Measurements from ENCODE around the gene EPM2A.
A peak's percentile ranks its signal among the peaks of the same experiment; 100 is the strongest.

DNA sequence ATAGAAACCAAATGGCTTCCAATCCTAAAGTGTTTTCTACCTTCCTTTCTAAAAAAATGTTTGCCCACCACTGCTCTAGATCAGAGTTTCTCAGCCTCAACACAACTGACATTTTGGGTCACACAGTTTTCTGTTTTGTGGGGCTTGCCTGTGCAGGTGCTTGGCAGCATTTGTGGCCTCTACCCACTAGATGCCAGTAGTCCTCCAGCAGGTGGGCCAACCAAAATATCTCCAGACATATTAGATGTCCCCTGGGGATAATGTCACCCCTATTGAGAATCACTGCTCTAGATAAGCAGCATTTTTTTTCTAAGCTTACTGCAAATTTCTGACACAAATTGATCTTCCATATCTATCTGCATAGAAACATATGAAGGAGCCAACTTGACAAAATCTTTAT, 26.3 kb upstream of the EPM2A start:
- no peak for TF ChIP-seq EZH2phosphoT487 (conservative IDR thresholded peaks at IDR 0.05; ENCODE audit: low read length)
- TF ChIP-seq, protein P1, sequence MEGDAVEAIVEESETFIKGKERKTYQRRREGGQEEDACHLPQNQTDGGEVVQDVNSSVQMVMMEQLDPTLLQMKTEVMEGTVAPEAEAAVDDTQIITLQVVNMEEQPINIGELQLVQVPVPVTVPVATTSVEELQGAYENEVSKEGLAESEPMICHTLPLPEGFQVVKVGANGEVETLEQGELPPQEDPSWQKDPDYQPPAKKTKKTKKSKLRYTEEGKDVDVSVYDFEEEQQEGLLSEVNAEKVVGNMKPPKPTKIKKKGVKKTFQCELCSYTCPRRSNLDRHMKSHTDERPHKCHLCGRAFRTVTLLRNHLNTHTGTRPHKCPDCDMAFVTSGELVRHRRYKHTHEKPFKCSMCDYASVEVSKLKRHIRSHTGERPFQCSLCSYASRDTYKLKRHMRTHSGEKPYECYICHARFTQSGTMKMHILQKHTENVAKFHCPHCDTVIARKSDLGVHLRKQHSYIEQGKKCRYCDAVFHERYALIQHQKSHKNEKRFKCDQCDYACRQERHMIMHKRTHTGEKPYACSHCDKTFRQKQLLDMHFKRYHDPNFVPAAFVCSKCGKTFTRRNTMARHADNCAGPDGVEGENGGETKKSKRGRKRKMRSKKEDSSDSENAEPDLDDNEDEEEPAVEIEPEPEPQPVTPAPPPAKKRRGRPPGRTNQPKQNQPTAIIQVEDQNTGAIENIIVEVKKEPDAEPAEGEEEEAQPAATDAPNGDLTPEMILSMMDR (IDR thresholded peaks at IDR 0.05; ENCODE audit: insufficient read depth, low read length, poor library complexity, severe bottlenecking), result peak; percentile 84
